ENCODE measurements around the gene TGFB1I1.
"Not testable (repeated sequence)": the region's sequence is repeated elsewhere in the genome, so short reads cannot be mapped to it uniquely, and the experiment has no call there.

Gene TGFB1I1

DNA sequence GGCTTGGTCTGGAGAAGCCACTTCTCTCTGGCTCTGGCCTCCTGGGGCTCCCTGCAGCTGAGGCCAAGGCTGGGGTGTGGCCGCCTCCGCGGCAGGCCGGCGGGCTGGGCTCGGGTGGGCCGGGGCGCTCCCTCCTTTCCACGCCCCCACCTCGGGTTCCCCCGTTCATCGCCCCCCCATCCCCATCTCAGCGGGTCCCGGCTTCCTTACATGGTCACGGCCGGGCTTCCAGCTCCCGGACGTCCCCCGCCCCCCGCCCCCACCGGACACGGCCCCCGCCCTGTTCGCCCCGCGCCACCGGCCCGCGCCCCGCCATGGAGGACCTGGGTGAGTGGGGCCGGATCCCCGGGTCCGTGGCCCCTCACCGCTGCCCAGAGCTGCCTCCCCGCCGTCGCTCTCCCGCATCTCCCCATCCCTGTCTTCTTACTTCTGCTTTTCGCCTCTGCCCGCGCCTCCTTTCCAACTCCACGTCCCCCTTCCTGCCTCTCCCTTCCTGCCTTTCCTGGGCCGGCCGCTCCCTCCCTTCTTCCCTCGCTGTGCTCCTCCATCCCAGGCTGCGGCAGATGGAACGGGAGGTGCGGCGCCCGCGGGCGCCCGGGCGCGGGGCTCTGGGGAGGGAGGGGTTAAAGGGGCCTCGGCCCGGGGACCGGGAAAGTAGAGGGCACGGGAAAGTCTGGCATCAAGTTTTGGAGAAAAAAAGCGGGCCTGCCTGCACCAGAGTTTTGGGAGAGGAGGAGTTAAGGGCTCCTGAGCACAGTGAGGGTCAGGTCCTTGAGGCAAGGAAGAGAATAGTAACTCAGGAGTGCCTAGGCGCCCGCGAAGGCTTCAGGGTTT lies at the start of gene TGFB1I1:
Gene TGFB1I1, plus strand, starts transcription at position 278 of the 834 bp plus-strand sequence. Its CDS starts 37 bp downstream, at position 315.
- peak; percentile 51 for DNase-seq

GRCh38 chr16:31423241-31423640 lies 48.7 kb upstream of the TGFB1I1 start:
- DNase-seq, result no peak

GRCh38 chr16:31423801-31424200 lies 48.2 kb upstream of the TGFB1I1 start:
- DNase-seq, result no peak

- no peak for DNase-seq
Measured at GRCh38 chr16:31427441-31428278, 44.3 kb upstream of the TGFB1I1 start.

DNA sequence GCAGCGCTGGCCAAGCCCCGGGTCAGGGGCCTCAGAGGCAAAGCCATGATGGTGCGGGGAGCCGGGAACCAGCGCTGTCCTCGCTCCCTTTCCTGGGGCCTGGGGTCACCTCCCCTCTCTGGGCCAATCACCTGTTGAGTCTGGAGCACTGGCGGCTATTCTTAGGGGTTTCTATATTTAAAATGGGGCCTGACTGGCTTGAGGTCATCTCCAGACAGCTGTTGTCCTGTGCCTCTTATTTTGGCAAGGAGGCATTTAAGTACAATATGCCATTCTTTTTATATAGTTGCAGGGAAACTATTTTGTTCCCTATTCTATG lies 43.7 kb upstream of the TGFB1I1 start, which contains the start of gene COX6A2:
Gene COX6A2, minus strand, starts transcription at position 82 of the 319 bp plus-strand sequence. Its CDS starts 35 bp downstream, at position 47.
- DNase-seq, result no peak

- no peak for DNase-seq
Measured at GRCh38 chr16:31428638-31429247, 43.2 kb upstream of the TGFB1I1 start.

DNA sequence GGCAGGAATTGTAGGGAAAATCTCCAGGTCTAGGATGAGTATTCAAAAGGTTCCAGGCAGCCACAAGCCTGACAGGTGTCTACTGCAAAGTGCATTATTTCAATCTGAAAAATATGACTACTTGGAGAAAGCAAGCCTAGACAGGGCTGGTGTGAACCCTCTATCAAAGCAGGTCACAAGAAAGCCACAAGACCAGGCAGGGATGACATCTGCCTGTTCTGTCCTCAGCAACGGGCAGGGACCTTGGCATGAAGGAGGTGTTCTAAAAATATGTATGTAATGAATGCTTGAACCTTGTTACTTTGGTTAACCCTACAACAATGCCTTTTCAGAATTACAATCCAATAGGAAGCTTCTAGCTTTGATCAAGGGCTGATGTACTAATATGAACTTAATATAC lies 42.6 kb upstream of the TGFB1I1 start:
- no peak for DNase-seq

DNA sequence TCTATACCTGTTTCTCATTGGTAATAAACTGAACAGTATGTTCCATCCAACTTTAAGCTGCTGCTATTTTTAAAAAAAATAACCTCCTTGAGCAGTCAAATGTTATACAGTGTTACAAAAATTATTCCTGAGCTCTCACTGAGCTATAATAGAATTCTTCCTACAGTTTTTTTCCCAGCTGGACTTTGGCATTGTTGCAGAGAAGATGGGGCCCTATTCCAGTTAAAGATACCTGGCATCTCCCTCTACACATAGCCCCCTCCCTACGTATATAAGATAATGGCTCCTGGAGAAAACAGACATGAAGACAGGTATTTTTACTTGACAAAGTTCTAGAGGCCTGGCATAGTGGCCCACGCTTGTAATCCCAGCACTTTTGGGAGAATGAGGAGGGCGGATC lies 42.2 kb upstream of the TGFB1I1 start:
- DNase-seq, result no peak

DNA sequence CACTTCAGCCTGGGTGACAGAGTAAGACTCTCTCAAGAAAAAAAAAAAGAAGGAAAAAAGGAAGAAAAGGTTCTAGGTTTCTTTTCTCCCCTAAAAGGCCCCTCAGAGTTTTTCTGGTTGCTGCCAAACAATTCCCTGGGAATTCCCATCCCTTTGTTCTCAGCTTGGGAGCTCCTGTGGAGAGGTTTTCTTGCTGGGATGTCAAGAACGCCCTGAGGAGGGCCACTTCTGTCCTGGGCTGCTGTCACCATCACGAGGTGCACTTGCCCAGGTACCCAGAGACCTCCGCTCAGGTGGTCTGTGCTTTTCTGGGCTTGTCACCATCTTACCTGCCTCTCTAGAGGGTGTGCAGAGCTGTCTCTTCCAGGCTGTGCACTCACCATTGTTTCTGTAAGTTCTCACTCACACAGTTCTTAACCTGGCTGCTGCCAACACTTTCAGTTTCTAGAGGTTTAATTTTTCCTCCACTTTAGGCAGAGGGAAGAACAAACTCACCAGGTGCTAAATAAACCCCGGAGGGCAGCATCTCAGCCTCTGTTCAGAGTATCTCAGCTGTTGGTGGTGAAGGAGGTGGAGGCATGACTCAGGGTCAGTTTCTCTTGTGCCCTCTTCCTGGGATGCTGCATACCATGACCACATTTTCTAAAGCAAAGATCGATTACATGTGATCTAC lies 41.4 kb upstream of the TGFB1I1 start:
- no peak for DNase-seq

DNA sequence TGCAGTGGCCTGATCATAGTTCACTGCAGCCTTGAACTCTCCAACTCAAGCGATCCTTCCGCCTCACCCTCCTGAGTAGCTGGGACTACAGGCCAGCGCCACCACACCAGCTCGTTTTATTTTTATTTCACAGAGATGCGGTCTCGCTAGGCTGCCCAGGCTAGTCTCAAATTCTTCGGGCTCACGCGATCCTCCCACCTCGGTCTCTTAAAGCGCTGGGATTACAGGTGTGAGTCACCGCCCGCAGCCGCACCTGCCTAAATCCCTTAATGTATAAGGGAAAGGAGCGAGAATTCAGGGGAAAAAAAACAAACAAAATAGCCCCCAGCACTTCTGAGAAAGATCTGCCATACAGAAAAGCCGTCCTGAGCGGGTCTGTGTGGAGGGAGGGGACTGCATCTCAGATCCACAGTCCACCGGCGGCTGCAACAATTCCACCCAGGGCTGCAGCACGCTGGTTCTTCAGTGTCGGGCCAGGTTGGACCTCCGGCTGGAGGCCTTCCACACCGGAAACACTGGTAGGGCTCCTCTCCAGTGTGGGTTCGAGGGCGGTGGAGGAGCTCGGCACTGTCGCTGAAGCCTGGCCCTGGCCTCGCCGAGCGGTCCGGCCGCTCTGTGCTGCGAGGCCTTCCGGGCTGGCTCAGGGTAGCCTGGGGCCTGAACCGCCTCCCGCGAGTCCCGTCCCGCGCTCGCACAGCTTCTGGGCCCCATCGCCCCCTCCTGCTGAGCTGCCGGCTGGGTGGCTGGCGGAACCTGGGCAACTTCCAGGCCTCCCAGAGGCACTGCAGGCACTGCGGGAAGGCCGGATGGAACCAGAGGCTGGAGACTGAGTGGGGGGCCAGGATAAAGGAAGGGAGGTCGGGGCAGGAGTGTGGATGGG lies 36.4 kb upstream of the TGFB1I1 start:
- DNase-seq, result no peak

GRCh38 chr16:31436221-31437045 lies 35.5 kb upstream of the TGFB1I1 start:
- DNase-seq, result no peak

GRCh38 chr16:31438414-31438813 lies 33.5 kb upstream of the TGFB1I1 start:
- DNase-seq, result no peak

- DNase-seq, result not testable (repeated sequence)
Measured at GRCh38 chr16:31439023-31439422, 32.9 kb upstream of the TGFB1I1 start.

DNA sequence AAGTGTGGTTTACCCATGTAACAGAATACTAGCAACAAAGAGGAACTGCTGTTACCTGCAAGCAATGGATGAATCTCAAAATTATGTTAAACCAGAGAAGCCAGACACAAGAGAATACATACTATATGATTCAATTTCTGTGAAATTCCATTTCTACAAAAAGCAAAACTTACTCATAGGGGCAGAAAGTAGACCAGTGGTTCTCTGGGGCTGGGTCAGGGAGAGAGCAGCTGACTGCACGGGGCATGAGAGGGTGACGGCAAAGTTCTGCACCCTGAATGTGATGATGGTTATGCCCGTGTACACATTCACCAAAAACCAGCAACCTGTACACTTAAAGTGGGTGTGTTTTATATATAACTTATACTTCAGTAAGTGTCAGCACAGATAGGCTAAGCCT lies 32.4 kb upstream of the TGFB1I1 start:
- no peak for DNase-seq

DNA sequence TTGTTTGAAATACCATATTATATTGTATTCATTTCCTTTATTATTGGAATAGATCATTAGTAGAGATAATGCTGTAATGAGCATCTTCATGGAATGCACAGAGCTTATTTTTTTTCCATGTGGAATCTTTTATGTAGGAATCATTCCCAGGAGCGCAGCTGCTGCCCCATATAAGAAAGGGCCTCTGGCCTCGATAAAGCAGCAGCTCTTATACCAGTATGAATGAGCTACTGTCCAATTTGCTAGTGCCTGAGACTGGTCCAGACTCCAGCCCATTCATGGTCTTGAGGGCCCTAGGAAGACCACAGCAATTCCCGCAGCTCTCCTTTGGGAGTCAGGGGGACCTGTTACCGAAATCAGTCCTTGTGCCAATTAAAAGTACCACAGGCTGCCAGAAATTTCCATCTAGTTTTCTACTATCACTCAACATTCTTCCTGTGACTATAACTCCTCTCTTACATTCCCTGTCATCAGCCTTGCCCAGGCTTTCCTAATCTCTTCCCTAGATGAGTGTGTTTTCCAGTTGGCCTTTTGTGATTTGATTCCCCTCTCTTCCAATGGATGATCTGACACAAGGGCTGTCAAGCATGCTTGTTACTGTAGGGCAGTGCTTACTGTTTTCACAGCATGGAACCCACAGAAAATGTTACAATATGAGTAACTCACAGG lies 31.3 kb upstream of the TGFB1I1 start:
- no peak for DNase-seq

- no peak for DNase-seq
Measured at GRCh38 chr16:31441956-31442355, 30.0 kb upstream of the TGFB1I1 start.

GRCh38 chr16:31445931-31446330 lies 26.0 kb upstream of the TGFB1I1 start:
- DNase-seq, result not testable (repeated sequence)

DNA sequence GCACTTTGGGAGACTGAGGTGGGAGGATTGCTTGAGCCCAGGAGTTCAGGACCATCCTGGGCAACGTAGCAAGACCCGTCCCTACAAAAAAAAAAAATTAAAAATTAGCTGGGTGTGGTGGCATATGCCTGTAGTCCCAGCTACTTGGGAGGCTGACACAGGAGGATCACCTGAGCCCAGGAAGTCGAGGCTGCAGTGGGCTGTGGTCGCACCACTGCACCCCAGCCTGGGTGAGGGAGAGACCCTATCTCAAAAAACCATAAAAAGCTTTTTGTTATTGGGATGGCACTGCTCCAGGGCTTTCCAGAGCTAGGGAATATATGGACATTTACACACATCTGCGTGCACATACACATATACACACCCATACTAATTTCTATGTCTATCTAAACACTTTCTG lies 20.8 kb upstream of the TGFB1I1 start:
- DNase-seq, result no peak

DNA sequence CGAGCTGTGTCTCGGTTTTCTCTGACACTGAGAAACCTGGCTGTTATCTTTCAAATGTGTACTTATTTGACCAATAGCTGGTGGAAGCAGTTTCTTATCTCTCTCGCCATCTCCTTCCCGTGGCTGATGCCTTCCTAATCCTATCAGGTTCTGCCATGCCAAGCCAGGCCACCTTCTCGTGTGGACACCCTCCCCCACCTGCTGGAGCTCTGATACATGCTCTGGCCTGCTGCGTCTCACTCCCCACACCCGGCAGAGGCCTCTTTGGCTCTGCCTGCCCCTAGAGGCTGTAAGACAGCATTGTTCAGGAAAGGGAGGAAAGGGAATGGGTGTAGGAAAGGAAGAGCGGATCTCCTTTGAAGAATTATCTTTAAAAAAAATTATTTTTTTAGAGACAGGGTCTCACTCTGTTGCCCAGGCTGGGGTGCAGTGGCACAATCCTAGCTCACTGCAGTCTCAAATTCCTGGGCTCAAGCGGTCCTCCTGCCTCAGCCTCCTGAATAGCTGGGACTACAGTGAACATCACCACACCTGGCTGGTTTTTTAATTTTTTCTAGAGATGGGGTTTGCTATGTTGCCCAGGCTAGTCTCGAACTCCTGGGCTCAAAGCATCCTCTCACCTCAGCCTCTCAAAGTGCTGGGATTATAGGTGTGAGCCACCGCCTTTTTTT lies 20.1 kb upstream of the TGFB1I1 start:
- DNase-seq, result peak; percentile 78

- no peak for DNase-seq
Measured at GRCh38 chr16:31452631-31453106, 19.3 kb upstream of the TGFB1I1 start.
